Stimulated activated CD4-positive, alpha-beta T cell treated with anti-CD3 and anti-CD28 coated beads, Interleukin-2, amount 100 ng/mL, for 24 hours (primary cell): ENCODE measurements around the gene PPIP5K1.
"Not testable (repeated sequence)": the region's sequence is repeated elsewhere in the genome, so short reads cannot be mapped to it uniquely, and the experiment has no call there.

Experiments used
- DNase-seq, 2 donors: peaks; one replicate each; pipeline ENCODE4 v3.0.0-alpha.2; 2020

The PPIP5K1 gene

DNA sequence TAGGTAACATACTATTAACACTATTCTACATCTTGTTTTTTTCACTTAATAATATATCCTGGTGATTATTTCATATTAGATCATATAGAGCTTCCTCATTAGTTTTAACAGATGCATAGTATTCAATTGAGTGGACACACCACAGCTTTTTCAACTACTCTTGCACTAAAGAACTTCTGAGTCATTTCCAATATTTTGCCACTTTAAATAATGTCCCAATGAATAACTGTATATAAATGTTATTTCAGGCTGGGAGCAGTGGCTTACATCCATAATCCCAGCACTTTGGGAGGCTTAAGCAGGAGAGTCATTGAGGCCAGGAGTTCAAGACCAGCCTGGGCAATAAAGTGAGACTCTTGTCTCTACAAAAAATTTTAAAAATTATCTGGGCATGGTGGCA is 45.7 kb downstream of the PPIP5K1 start:
- DNase-seq, result no peak

DNA sequence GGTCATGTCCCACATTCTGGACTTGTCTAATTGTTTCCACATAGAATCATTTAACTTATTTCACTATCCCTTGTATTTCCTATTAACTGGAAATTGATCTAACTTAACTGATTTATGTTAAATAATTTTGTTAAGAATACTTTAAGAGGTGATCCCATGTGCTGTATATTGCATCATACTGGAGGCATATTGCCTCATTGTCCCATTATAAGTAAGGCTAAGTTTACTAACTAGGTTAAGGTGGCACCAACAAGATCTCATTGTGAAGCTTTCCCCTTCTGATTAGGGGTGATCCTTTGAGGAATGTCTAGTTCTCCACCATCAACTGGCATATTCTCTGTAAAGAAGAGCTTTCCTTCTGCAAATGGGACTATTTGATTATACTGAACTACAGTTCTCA is 48.2 kb downstream of the PPIP5K1 start:
- DNase-seq, result no peak

DNA sequence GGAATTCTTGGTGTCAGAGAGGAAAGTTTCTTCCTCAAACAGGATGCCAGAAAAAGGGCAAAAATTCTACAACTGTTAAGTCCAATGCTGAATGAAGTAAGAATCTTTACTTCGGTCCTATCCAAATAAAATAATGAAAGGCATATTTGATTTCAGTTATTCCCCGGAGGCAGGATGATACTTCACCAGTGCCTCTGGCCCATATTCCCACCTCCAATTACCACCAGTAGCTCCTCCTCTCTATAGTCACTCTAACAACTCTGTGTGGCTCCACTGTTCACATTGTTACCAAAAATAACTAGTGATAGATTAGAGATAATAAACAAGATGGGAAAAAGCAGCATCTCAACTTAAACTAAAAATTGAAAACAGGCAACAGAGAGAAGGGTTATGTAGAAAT is 51.9 kb downstream of the PPIP5K1 start:
- no peak for DNase-seq

DNA sequence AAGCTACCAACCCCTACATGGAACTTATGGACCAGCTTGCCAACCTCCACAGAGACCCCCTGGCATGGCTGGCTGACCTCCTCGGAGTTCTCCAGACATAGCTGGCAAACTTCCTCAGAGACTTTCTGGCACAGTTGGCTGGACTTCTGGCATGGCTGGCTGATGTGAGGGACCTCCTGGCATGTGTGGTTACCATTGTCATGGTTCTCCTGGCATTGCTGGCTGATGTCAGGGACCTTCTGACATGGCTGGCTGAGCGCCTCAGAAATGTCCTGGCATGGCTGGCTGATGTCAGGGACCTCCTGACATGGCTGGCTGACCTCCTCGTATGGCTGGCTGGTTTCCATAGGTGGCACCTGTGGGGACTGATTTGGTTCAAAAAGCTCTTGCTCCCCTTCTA is 55.1 kb downstream of the PPIP5K1 start:
- no peak for DNase-seq

DNA sequence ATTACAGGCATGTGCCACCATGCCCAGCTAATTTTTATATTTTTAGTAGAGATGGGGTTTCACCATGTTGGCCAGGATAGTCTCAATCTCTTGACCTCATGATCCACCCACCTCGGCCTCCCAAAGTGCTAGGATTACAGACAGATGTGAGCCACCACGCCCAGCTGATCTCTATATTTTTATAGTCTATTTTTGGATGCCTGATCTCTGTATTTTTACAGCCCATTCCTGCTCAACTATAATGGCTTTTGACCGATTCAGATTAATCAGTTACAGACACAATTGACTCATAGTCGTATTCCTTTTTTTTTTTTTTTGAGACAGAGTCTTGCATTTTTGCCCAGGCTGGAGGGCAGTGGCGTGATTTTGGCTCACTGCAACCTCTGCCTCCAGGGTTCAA is 57.2 kb downstream of the PPIP5K1 start:
- not testable (repeated sequence) for DNase-seq

DNA sequence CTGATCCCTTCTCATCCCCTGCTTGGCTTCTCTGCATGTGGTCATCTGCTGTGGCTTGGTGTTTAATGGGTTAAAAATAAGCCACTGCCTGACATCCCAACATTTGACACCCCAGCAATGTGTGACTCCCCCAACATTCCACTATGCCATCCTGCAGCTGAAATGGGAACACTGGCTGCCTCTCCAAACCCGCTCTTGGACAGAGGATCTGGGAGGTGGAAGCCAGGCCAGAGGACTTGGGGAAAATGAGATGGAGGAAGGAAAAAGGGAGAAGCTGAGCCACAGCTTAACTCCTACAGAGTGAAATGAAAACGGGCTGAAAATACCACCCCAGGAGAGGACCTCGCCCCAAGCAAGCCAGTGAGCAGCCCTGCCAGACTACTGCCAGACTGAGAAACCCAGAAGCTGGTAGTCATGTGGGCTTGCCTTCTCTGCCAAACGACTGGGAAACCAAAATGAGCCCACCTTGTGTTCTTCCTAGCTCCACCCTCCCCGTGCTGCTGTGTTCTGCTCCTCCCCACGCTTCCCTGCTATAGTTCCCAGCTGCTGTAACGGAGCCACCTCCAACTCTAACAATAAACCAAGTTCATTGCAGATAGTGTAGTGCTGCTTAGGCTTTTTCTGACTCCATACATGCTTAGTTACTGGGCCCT is 58.9 kb downstream of the PPIP5K1 start:
- no peak for DNase-seq

DNA sequence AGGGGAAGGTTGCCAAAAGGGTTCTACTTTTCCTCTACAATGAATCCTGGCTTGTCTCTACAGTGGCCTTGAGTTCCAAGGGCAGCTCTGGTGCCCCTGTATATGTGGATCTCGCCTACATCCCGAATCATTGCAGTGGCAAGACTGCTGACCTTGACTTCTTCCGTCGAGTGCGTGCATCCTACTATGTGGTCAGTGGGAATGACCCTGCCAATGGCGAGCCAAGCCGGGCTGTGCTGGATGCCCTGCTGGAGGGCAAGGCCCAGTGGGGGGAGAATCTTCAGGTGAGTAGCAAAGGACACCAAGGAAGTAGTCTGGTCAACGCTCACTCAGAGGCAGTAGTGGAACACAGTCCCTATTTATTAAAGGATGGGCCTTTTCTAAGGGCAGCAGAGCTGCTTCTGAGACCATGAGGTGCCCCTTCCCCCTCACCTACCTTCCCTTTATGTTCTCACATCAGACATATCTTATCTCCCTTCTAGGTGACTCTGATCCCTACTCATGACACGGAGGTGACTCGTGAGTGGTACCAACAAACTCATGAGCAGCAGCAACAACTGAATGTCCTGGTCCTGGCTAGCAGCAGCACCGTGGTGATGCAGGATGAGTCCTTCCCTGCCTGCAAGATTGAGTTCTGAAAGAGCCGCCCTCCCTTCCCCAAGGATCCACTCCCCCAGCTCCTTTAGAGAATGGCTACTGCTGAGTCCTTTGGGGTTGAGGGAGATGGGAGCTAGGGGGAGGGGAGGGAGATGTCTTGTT is 60.2 kb downstream of the PPIP5K1 start:
- DNase-seq, result no peak

DNA sequence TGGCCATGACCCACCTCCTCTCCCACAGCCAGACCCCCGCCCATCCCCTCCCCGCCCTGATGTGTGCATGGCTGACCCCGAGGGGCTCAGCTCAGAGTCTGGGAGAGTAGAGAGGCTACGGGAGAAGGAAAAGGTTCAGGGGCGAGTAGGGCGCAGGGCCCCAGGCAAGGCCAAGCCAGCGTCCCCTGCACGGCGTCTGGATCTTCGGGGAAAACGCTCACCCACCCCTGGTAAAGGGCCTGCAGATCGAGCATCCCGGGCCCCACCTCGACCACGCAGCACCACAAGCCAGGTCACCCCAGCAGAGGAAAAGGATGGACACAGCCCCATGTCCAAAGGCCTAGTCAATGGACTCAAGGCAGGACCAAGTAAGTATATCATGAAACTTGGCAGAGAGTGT is 60.9 kb downstream of the PPIP5K1 start:
- DNase-seq, result no peak

DNA sequence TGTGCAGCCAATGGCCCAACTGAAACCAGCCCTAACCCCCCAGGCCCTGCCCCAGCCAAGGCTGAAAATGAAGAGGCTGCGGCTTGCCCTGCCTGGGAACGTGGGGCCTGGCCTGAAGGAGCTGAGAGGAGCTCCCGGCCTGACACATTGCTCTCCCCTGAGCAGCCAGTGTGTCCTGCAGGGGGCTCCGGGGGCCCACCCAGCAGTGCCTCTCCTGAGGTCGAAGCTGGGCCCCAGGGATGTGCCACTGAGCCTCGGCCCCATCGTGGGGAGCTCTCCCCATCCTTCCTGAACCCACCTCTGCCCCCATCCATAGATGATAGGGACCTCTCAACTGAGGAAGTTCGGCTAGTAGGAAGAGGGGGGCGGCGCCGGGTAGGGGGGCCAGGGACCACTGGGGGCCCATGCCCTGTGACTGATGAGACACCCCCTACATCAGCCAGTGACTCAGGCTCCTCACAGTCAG is 61.4 kb downstream of the PPIP5K1 start:
- no peak for DNase-seq

DNA sequence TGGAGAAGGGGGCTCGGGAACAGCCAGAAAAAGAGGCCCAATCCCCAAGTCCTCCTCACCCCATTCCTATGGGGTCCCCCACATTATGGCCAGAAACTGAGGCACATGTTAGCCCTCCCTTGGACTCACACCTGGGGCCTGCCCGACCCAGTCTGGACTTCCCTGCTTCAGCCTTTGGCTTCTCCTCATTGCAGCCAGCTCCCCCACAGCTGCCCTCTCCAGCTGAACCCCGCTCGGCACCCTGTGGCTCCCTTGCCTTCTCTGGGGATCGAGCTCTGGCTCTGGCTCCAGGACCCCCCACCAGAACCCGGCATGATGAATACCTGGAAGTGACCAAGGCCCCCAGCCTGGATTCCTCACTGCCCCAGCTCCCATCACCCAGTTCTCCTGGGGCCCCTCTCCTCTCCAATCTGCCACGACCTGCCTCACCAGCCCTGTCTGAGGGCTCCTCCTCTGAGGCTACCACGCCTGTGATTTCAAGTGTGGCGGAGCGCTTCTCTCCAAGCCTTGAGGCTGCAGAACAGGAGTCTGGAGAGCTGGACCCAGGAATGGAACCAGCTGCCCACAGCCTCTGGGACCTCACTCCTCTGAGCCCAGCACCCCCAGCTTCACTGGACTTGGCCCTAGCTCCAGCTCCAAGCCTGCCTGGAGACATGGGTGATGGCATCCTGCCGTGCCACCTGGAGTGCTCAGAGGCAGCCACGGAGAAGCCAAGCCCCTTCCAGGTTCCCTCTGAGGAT is 62.0 kb downstream of the PPIP5K1 start:
- no peak for DNase-seq

DNA sequence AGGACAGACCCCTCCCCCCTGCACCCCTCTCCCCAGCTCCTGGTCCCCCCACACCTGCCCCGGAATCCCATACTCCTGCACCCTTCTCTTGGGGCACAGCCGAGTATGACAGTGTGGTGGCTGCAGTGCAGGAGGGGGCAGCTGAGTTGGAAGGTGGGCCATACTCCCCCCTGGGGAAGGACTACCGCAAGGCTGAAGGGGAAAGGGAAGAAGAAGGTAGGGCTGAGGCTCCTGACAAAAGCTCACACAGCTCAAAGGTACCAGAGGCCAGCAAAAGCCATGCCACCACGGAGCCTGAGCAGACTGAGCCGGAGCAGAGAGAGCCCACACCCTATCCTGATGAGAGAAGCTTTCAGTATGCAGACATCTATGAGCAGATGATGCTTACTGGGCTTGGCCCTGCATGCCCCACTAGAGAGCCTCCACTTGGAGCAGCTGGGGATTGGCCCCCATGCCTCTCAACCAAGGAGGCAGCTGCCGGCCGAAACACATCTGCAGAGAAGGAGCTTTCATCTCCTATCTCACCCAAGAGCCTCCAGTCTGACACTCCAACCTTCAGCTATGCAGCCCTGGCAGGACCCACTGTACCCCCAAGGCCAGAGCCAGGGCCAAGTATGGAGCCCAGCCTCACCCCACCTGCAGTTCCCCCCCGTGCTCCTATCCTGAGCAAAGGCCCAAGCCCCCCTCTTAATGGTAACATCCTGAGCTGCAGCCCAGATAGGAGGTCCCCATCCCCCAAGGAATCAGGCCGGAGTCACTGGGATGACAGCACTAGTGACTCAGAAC is 62.8 kb downstream of the PPIP5K1 start:
- DNase-seq, result no peak

DNA sequence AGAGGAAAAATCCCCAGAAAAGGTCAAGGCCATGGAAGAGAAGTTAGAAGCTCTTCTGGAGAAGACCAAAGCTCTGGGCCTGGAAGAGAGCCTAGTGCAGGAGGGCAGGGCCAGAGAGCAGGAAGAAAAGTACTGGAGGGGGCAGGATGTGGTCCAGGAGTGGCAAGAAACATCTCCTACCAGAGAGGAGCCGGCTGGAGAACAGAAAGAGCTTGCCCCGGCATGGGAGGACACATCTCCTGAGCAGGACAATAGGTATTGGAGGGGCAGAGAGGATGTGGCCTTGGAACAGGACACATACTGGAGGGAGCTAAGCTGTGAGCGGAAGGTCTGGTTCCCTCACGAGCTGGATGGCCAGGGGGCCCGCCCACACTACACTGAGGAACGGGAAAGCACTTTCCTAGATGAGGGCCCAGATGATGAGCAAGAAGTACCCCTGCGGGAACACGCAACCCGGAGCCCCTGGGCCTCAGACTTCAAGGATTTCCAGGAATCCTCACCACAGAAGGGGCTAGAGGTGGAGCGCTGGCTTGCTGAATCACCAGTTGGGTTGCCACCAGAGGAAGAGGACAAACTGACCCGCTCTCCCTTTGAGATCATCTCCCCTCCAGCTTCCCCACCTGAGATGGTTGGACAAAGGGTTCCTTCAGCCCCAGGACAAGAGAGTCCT is 63.6 kb downstream of the PPIP5K1 start:
- DNase-seq, result no peak

DNA sequence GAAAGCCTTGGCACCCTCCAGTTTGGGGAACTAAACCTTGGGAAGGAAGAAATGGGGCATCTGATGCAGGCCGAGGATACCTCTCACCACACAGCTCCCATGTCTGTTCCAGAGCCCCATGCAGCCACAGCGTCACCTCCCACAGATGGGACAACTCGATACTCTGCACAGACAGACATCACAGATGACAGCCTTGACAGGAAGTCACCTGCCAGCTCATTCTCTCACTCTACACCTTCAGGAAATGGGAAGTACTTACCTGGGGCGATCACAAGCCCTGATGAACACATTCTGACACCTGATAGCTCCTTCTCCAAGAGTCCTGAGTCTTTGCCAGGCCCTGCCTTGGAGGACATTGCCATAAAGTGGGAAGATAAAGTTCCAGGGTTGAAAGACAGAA is 64.9 kb downstream of the PPIP5K1 start:
- no peak for DNase-seq

DNA sequence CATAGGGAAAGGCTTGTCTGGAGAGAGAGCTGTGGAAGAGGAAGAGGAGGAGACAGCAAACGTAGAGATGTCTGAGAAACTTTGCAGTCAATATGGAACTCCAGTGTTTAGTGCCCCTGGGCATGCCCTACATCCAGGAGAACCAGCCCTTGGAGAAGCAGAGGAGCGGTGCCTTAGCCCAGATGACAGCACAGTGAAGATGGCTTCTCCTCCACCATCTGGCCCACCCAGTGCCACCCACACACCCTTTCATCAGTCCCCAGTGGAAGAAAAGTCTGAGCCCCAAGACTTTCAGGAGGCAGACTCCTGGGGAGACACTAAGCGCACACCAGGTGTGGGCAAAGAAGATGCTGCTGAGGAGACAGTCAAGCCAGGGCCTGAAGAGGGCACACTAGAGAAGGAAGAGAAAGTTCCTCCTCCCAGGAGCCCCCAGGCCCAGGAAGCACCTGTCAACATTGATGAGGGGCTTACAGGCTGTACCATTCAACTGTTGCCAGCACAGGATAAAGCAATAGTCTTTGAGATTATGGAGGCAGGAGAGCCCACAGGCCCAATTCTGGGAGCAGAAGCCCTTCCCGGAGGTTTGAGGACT is 65.7 kb downstream of the PPIP5K1 start:
- DNase-seq, result no peak

DNA sequence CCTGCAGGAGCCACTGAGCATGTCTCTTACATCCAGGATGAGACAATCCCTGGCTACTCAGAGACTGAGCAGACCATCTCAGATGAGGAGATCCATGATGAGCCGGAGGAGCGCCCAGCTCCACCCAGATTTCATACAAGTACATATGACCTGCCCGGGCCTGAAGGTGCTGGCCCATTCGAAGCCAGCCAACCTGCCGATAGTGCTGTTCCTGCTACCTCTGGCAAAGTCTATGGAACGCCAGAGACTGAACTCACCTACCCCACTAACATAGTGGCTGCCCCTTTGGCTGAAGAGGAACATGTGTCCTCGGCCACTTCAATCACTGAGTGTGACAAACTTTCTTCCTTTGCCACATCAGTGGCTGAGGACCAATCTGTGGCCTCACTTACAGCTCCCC is 66.4 kb downstream of the PPIP5K1 start:
- DNase-seq, result no peak

DNA sequence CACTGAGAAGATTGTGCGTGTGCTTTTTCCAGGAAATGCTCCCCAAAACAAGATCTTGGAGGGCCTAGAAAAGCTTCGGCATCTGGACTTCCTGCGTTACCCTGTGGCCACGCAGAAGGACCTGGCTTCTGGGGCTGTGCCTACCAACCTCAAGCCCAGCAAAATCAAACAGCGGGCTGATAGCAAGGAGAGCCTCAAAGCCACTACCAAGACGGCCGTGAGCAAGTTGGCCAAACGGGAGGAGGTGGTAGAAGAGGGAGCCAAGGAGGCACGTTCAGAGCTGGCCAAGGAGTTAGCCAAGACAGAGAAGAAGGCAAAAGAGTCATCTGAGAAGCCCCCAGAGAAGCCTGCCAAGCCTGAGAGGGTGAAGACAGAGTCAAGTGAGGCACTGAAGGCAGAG is 67.8 kb downstream of the PPIP5K1 start:
- no peak for DNase-seq

DNA sequence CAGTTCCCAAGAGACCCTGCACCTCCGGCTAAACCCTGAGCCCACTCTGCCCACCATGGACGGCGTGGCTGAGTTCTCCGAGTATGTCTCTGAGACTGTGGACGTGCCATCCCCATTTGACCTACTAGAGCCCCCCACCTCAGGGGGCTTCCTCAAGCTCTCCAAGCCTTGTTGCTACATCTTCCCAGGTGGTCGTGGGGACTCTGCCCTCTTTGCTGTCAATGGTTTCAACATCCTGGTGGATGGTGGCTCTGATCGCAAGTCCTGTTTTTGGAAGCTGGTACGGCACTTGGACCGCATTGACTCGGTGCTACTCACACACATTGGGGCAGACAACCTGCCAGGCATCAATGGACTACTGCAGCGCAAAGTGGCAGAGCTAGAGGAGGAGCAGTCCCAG is 68.6 kb downstream of the PPIP5K1 start:
- DNase-seq, result no peak

DNA sequence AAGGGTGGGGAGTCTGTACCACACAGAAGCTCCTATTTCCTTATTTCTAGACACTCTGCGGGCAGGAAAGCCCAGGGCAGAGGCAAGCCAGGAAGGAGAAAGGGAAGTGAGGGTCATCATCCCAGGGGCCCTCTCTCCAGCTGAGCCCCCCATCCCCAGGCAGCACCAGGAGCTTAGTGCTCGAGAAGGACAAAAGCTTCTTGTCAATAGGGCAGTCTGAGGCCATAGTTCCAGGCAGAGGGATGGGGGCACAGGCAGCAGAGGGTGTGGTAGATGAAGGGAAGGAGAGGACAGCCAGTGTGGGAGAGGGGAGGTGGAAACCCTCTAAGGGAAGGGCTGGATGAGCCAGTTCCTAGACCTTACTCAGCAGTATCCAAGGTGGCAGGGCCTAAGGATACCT is 69.9 kb downstream of the PPIP5K1 start:
- DNase-seq, result no peak

DNA sequence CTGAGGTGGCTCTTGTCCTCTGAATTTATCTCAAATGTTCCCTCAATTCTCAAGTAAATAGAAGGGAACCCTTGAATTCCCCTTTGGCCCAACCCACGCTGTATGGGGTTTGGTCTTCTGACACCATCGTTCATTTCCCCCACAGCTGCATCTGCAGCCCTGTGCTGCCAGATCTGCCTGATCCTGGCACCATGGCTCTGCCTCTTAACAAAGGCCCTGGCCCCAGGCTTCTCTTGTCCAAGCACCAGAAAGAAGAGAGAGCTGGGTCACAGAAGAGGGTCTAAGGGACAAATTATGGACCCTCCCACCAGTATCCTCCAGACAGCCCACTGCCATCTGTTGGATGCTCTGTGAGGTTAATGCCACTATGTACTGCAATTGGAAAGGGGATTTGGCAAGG is 70.8 kb downstream of the PPIP5K1 start:
- DNase-seq, result no peak

DNA sequence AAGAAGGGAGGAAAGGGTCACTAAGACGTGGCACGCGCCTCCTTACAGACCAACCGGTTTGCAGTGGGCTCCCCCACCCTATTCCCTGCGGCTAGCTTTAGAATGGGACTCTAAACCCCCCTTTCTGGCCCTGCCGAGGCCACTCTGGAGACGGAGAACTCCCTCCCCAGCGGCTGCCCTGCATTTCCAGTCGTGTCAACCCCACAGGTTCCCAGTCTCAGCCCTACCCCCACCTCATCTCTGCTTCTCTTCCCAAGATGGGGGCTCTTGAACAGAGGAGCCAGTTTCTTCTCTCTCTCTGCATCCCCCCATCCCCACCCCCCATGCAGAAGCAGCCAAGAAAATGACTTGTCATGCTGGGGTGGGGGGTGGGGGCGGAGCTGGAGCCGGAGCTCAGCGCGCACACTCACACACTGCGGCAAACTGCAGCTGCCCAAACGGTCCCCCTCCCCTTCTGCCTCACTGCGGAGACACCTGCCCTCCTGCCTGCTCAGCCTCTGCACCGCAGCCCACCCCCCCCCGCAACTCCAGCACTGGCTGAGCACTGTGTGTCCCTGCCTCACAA is 71.7 kb downstream of the PPIP5K1 start:
- DNase-seq, result no peak

DNA sequence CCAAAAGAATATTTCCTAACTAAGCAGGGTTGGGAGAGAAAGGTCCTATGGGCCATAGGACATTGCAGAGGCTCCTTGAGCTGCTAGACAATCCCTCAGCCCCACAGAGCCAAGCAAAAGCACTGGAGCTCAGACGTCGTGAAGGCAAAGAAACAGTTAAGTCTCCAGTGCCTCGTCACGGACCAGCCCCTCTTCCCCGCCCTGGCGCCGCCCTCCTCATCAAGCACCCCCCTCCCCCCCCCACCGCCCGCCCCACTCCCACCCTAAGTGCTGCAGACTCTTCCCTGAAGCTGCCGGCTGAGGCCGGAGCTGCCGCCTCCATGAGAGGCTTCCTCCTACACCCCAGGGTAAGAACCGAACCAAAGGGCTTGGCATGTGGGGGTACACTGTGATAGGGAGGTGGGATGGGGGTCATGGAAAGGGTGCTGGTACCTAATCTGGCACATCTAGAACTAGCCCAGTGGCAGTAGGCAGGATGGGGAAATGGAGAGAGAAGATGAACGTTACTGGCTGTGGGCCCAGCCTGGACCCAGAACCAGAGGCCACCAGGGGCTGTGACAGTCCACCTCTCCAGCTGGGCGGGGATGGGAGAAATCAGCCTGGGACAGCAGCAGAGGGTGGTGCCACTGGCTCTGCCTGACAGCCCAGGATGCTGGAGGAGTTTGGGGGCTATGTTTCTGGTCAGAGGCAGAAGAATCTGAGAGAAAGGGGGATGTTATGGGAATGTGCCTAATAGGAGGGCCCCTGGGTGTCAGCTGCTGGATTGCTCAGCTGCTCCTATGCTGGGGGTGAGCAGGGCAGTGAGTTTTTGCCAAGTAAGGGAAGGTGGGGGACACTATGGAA is 72.4 kb downstream of the PPIP5K1 start, which contains the start of gene MAP1A:
TSS of gene MAP1A (plus strand) at position 255 of the 843 bp plus-strand sequence. CDS start 3,866 bp downstream, outside the sequence.
- no peak for DNase-seq
